Panc1 (cell line): Measurements from ENCODE around the gene ADPRHL1.

ENCODE experiments used
- POLR2AphosphoS5 ChIP-seq: IDR thresholded peaks from 2 replicates; pipeline ENCODE4 v1.6.1; 2012; ENCODE audit warnings: mild to moderate bottlenecking, low read depth, low read length, moderate library complexity
- REST ChIP-seq, 2 experiments: IDR thresholded peaks; 2 replicates each; pipeline ENCODE4 v1.6.1; 2011 to 2012; ENCODE audit warnings: low read depth in 2 of 2, control low read depth in 1 of 2, low read length in 1 of 2, mild to moderate bottlenecking in 1 of 2, moderate library complexity in 1 of 2; ENCODE audit not compliant: insufficient read depth in 1 of 2
- TCF7L2 ChIP-seq: IDR thresholded peaks from 2 replicates; pipeline ENCODE4 v1.6.1; 2011; ENCODE audit warnings: mild to moderate bottlenecking, low read depth, low read length, inconsistent platforms
- TF ChIP-seq, protein P1 (sequence below): fragments of 450-650 bp; IDR thresholded peaks from 2 replicates; pipeline ENCODE4 v1.5.1; 2017; ENCODE audit warnings: mild to moderate bottlenecking

- TF ChIP-seq POLR2AphosphoS5 (no peak), REST (IDR thresholded peaks at IDR 0.05; ENCODE audit: insufficient read depth in 1 of 2, low read depth in 2 of 2, low read length in 1 of 2) (no peak), TCF7L2 (no peak)
- TF ChIP-seq, protein P1, sequence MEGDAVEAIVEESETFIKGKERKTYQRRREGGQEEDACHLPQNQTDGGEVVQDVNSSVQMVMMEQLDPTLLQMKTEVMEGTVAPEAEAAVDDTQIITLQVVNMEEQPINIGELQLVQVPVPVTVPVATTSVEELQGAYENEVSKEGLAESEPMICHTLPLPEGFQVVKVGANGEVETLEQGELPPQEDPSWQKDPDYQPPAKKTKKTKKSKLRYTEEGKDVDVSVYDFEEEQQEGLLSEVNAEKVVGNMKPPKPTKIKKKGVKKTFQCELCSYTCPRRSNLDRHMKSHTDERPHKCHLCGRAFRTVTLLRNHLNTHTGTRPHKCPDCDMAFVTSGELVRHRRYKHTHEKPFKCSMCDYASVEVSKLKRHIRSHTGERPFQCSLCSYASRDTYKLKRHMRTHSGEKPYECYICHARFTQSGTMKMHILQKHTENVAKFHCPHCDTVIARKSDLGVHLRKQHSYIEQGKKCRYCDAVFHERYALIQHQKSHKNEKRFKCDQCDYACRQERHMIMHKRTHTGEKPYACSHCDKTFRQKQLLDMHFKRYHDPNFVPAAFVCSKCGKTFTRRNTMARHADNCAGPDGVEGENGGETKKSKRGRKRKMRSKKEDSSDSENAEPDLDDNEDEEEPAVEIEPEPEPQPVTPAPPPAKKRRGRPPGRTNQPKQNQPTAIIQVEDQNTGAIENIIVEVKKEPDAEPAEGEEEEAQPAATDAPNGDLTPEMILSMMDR: no peak
Observed at GRCh38 chr13:113401452-113402415, 51.6 kb downstream of the ADPRHL1 start.
